GM12865 (cell line): ENCODE measurements around the gene RNASE7.

Source experiments
- DNase-seq: peaks from one replicate; pipeline ENCODE4 v3.0.0; 2010; ENCODE audit warnings: low read depth
- H3K4me3 ChIP-seq: 2 replicates; pipeline ENCODE4 v1.5.1; 2011; ENCODE audit warnings: mild to moderate bottlenecking, low read depth, low read length, control low read depth
- TF ChIP-seq, protein P1 (sequence below): IDR thresholded peaks from 2 replicates; pipeline ENCODE4 v1.5.1; 2011; ENCODE audit warnings: low read length, control low read depth, low read depth, inconsistent platforms; ENCODE audit not compliant: insufficient read depth; ENCODE audit errors: missing control alignments

The RNASE7 gene

DNA sequence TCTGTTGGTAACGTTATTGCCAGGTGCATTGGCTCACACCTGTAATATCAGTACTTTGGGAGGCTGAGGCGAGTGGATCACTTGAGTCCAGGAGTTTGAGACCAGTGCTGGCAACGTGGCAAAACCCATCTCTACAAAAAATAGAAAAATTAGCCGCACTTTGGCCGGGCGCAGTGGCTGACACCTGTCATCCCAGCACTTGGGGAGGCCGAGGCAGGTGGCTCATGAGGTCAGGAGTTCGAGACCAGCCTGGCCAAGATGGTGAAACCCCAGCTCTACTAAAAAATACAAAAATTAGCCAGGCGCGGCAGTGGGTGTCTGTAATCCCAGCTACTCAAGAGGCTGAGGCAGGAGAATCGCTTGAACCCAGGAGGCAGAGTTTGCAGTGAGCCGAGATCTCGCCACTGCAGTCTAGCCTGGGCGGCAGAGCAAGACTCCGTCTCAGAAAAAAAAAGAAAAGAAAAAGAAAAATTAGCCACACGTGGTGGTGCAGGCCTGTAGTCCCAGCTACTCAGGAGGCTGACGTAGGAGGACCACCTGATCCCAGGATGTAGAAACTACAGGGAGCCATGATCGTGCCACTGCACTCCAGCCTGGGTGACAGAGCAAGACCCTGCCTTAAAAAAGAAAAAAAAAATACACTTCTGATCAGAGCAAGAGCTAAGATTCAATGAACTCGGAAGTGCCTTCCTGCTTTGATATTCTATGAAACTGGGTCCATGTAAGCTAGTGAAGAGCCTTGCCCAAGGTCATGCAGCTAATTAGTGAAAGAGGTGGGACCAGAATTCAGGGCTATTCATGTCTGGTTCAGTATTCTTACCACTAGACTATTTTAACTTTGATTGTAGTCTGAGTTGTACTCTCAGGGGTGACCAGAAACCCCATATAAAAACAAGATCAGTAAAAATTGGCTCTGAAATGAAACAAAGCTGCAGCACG is 11.3 kb downstream of the RNASE7 start:
- no peak for DNase-seq
- TF ChIP-seq, protein P1, sequence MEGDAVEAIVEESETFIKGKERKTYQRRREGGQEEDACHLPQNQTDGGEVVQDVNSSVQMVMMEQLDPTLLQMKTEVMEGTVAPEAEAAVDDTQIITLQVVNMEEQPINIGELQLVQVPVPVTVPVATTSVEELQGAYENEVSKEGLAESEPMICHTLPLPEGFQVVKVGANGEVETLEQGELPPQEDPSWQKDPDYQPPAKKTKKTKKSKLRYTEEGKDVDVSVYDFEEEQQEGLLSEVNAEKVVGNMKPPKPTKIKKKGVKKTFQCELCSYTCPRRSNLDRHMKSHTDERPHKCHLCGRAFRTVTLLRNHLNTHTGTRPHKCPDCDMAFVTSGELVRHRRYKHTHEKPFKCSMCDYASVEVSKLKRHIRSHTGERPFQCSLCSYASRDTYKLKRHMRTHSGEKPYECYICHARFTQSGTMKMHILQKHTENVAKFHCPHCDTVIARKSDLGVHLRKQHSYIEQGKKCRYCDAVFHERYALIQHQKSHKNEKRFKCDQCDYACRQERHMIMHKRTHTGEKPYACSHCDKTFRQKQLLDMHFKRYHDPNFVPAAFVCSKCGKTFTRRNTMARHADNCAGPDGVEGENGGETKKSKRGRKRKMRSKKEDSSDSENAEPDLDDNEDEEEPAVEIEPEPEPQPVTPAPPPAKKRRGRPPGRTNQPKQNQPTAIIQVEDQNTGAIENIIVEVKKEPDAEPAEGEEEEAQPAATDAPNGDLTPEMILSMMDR = no peak
- H3K4me3 ChIP-seq = no peak overlapping the region

DNA sequence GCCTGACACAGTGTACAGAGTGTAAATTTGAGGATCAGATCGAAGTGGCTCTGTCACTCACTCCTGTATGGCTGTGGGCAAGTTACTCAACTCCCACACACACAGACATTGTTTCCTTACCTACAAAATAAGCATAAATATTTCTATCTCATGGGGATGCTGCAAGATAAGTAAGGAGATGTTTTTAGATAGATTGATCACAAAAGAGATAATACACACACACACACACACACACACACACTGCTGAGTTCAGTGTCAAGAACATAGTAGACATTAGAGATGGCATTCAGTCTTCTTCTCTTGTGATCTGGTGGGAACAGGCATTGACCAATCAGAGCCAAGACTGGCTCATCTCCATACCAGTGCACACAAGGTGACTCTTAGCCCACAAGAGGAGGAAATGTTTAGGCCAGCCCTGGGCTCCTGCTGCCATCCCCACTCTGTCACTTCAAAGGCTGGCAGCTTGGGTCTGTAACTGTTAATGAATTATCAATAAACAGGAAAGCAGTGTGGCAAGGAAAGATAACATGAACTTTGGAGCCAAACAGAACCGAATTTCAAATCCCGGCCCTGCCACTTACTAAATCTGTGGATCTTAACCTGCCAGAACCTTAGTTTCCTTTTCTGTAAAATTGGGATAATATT is 12.1 kb downstream of the RNASE7 start:
- no peak overlapping the region for H3K4me3 ChIP-seq
- DNase-seq = no peak
- TF ChIP-seq, protein P1 = no peak

DNA sequence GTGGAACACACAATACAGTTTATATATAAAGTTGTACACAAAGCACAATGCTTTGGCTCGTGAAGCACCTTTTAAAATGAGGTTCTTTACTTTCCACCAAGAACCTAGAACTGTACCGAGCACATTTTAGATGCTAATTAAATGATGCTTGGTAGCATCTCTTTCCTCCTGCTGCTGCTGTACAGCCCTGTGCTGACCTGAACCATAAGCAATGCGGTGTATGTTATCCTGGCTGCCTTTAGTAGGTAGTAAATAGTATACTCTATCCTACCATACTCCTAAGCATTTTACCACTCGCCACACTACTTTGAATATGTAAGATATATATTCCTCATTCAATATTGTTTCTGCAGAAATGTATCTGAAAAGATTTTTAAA is 12.6 kb downstream of the RNASE7 start:
- DNase-seq = no peak
- no peak overlapping the region for H3K4me3 ChIP-seq
- TF ChIP-seq, protein P1 = no peak

DNA sequence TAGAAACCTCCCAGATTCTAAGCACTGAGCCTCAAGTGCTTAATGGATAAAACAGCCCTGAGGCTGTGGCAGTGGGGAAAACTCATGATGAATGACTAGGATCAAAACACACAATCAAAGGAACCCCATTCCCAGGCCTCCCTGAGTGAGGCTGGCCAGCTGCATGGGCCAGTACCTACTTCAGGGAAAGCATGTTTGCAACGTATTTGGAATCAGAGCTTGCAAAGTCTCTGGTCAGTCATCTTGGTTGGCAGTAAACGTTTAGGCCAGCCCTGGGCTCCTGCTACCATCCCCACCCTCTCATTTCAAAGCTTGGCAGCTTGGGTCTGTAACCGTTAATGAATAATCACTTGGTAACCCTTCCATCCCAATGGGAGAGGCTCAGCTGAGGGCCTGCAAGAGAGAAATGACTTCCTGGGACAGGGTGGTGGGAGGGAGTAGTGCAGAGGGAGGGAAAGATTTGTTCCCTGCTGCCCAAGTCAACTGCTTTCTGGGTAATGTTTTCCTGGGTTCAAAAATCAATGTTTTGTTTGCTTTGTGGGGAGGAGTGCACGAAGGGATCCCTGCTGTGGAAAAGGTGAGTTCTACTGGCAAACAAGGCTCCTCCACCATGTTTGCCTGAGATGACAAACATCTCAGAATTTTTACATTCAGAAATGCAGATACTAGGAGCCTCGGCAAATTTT is 13.4 kb downstream of the RNASE7 start:
- no peak overlapping the region for H3K4me3 ChIP-seq
- TF ChIP-seq, protein P1 = no peak
- no peak for DNase-seq

DNA sequence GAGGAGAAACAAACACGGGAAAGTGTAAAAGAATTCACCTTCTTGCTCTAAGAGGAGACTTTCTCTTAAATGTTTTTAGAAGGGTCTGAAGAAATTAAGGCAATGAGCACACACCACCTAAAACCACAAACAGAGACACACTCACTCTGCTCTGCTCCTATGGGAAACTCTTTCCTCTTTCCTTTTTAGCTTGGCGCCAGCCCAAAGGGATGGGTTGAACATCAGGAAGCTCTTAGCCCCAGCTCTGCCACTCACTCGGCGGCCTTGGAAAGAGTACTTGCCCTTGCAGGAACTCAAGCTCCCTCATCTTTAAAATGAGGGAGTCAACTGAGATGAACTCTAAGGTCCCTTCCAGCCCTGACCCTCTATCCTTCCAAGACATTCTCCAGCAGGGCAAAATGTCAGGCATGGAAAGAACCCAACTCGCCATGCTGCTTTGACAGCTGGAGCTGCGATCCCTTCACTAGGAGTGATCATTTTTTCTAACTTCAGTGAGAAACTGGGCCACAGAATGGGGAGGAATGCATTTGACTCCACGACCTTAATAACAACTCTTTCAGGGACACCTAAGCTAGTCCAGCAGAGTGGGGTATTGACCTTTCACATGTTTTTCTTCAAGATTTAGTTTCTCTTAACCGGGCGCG is 14.5 kb downstream of the RNASE7 start:
- H3K4me3 ChIP-seq = no peak overlapping the region
- TF ChIP-seq, protein P1 = no peak
- DNase-seq = no peak

DNA sequence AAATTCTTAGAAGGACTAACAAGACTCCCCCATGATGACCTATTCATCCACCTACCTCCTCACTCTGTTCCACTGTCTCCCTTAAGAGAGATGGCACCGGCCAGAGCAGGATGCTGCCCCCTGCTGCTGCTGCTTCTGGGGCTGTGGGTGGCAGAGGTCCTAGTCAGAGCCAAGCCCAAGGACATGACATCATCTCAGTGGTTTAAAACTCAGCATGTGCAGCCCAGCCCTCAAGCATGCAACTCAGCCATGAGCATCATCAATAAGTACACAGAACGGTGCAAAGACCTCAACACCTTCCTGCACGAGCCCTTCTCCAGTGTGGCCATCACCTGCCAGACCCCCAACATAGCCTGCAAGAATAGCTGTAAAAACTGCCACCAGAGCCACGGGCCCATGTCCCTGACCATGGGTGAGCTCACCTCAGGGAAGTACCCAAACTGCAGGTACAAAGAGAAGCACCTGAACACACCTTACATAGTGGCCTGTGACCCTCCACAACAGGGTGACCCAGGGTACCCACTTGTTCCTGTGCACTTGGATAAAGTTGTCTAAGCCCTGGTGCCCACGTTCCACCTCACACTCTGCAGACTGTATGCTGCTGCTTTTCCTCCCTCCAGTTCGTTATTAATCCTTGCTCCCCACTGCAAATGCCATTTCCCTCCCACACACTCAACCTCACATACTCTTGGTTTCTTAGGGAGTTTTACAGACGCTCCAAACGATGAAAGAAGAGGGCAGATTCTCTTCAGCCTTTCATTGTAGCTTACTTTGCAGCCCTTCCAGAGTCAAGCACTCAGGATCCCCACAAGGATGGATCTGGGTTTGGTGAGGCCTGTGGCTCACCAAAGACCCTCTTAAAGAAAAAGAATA is 15.9 kb downstream of the RNASE7 start, which contains the start of gene RNASE8:
Gene RNASE8, plus strand, starts transcription at position 20 of the 873 bp plus-strand sequence. Its CDS starts 71 bp downstream, at position 91.
- TF ChIP-seq, protein P1 = no peak
- H3K4me3 ChIP-seq = no peak within 1 kb of the TSS
- no peak for DNase-seq
